GM19372 (cell line): ENCODE measurements around the gene ZC3H10.

Experiments used
- ATAC-seq: cut with Tn5 transposase; IDR thresholded peaks from one replicate; pipeline ENCODE4 v1.9.1; 2021; ENCODE audit warnings: mild to moderate bottlenecking, low read depth, moderate library complexity; ENCODE audit not compliant: unreplicated experiment

Gene ZC3H10

DNA sequence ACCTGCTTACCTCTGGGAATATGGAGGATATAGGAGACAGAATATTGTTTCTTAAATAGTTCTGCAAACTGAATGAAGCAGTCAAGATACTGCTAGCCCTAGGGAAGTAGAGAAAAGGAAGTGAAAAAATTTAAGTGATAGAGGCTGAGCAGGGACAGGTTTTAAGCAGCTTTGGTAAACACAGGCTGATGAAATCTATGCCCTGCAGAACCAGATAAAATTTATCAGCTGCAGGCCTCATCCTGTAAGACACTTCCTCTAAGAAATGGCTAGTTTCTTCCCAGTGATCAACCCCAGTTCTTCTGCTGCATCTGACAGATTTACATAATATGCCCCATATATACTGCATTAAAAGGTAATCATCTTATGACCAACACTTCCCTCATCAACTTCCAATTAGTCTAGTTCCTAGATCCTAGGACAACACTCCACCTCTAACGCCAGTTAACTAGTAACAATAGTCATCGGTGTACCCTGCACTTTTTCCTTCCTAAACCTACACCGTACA, 8.7 kb downstream of the ZC3H10 start:
- no peak for ATAC-seq

- ATAC-seq = no peak
Observed at GRCh38 chr12:56127485-56127887, 9.4 kb downstream of the ZC3H10 start.

GRCh38 chr12:56127888-56128669, 10.0 kb downstream of the ZC3H10 start, which contains the start of gene ESYT1:
Gene ESYT1 (plus strand): TSS chr12:56128267. CDS start chr12:56128320, 53 bp downstream.
- ATAC-seq = peak; percentile 81

DNA sequence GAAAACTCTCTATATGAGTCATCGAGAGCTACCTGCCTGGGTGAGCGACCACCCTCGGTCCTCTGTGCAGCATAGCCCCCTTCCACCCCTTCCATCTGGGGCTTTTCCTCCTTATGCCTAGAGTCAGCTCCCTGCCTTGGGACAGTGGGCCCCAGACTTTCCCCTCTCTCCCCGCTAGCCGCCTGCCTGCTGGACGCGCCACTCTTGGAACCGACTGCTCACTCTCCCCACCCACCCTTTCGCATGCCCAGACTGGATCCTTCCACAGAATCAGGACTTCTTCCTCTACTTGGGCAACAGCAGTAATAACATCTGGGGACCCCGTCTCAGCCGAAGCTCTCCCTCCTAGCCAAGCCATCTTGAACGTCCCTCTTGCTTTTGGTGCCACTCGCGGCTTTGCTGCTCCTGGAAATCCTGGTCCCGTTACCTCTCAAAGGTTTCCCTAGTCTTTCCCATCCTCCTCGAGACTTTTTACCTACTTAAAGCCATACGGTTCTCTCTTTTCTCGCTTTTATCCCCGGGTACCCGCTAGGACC, 10.7 kb downstream of the ZC3H10 start:
- ATAC-seq = no peak

- peak; percentile 37 for ATAC-seq
Observed at GRCh38 chr12:56129206-56129941, 11.3 kb downstream of the ZC3H10 start.

GRCh38 chr12:56129942-56130495, 12.0 kb downstream of the ZC3H10 start:
- ATAC-seq = no peak

- ATAC-seq = no peak
Observed at GRCh38 chr12:56130876-56131275, 12.8 kb downstream of the ZC3H10 start.

DNA sequence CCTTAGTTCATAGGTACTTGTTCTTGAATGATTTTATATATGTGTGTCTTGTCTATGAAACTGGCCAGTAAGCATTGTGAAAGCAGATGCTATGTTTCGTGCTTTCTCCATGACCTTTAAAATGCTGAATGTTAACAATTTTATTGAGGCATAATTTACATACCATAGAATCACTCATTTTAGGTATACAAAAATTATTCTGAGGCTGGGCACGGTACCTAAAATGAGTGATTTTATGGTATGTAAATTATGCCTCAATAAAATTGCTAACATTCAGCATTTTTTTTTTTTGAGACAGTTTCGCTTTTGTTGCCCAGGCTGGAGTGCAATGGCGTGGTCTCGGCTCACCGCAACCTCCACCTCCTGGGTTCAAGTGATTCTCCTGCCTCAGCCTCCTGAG, 16.8 kb downstream of the ZC3H10 start:
- ATAC-seq = no peak

DNA sequence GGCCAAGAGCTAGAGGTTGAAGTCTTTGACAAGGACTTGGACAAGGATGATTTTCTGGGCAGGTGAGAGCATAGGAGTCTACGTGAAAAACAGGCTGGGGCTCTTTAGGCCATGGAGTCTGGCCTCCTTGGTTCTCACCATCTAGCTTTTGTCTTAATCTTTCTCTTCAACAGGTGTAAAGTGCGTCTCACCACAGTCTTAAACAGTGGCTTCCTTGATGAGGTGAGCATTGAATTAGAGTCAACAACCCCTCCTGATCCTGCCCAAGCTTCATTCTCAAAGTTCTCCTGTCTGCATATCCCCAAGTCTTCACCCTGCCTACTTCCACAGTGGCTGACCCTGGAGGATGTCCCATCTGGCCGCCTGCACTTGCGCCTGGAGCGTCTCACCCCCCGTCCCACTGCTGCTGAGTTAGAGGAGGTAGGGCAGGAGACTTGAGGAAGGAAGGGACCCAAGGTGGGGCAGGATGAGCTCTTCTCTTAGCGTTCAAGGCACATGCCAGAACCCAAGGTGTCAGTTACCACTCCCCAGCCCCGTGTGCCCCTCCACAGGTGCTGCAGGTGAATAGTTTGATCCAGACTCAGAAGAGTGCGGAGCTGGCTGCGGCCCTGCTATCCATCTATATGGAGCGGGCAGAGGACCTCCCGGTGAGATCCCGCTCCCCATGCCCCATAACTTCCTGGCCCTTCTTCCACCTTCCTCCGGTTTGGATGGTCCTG, 19.9 kb downstream of the ZC3H10 start:
- no peak for ATAC-seq

DNA sequence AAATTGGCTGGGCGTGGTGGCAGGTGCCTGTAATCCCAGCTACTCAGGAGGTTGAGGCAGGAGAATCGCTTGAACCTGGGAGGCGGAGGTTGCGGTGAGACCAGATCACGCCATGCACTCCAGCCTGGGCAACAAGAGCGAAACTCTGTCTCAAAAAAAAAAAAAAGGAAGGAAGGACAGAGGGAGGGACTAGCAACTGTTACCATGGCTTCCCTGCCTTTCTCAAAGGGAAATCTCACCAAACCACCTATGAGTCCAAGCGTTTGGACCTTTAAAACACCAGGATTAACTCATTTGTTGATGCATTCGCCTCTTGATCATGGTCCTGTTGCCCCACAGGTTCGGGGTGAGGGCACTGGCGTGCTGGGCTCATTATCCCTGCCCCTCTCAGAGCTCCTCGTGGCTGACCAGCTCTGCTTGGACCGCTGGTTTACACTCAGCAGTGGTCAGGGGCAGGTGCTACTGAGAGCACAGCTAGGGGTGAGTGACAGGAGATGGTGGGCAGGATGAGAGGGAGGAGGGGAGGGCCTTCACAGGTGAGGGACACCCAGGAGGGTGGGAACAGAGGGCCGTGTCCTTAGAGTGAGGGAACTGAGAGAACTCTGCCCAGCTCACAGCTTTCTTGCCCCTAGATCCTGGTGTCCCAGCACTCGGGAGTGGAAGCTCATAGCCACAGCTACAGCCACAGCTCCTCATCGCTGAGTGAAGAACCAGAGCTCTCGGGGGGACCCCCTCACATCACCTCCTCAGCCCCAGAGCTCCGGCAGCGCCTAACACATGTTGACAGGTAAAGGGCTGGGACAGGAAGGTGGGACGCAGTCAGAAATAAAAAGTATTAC, 24.1 kb downstream of the ZC3H10 start:
- ATAC-seq = no peak

DNA sequence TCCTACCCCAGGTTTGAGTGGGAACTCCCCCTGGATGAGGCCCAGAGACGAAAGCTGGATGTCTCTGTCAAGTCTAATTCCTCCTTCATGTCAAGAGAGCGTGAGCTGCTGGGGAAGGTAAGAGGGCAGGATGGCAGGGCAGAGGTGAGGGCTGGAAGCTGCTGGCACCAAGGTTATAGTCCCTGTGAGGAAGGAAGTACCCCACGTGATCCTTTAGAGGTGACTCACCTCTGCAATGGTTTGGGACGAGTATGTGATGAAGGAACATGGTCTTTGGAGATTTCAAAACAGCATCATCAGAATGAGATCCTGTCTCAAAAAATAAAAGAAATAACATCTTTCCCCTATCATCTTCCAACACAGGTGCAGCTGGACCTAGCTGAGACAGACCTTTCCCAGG, 25.2 kb downstream of the ZC3H10 start:
- no peak for ATAC-seq

DNA sequence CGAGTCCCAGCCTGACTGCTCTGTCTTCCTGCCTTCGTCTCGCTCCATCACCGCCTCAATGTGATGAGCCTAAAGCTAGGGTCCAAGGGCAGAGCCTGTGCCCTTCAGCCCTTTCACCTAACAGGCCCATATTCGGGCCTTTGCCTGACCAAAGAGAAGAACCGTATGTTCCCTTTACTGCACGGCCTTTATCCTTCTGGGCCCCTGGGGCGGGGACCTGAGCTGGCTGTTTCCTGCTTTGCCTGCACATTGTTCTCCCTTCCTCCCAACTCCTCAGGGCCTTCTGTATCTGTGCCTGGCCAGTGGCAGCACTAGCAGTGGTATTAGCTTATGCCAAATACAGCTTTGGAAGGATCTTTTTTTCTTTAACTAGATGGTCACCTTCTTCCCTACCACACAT, 25.8 kb downstream of the ZC3H10 start:
- no peak for ATAC-seq

DNA sequence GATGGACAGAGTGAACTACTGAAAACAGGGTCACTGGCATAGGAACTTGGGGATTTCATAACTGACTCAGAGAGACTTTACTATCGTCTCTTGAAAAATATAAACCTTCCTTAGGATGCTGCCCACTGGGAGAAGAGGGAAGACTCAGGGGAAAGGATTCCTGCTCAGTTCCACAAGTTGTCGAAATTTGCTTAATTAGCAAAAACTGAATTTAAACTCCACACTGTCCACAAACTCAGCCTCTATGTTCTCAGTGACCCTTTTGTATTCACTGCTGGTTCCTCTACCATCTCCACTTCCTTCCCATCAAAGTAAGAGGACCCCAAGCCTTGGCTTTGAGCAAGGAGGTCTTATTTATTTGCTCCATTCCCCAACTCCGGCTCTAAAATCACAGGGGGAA, 27.2 kb downstream of the ZC3H10 start:
- ATAC-seq = no peak

GRCh38 chr12:56146492-56147460, 28.7 kb downstream of the ZC3H10 start:
- no peak for ATAC-seq

GRCh38 chr12:56150563-56150962, 32.5 kb downstream of the ZC3H10 start:
- ATAC-seq = no peak

DNA sequence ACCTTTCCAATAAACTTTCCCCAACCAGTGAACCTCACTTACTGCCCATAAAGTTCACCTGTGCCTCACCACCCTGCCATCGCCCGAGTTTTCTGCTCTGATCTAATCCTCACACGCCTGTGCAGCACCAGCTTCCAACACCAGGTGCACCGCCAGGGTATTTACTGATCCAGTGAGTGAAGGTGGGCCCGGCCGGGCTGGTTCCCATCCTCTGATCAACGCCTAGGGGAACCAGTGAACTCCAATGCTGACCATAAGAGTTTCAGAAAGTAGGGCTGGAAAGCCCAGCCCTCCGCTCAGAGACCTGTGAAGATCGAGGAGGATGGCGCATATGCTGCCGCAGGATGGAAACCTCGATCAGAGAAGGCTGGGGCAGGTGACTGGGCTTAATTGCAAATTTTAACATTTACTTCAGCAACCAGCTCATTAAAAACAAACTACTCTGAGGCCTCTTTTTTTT, 33.6 kb downstream of the ZC3H10 start:
- peak; percentile 37 for ATAC-seq

DNA sequence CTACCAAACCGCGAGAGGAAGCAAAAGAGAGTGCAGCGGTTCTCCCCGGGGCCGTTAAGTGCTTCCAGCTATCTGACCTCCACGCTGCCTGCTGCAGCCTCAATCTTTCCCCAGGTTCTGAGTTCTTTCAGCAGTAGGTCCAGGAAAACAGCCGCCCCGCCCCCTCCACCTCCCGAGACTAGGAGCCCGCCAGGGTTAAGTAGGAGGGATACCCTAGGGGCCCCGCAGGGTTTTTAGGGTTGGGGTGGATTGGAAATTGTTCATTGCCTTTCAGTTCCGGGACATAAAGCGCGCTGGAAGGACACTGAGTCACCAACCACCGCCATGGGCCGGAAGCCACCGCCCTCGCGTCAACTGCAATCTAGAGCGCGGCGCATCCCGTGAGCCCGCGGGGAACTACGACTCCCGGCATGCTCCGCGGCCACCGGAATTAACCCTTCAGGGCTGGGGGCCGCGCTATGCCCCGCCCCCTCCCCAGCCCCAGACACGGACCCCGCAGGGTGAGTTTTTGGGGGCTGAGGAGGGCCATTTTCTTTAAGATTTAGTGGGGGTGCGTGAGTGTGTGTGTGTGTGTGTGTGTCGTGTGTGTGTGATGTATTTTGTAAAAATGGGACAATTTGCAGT, 34.2 kb downstream of the ZC3H10 start, which contains the start of gene MYL6B:
MYL6B (plus strand) TSS at position 456 of the 624 bp plus-strand sequence. CDS start 1,332 bp downstream, outside the sequence.
- peak; percentile 94 for ATAC-seq
